ENCODE data around the gene EFNA4.
A peak's percentile ranks its signal among the peaks of the same experiment; 100 is the strongest.

EFNA4 gene

GRCh38 chr1:155044812-155045657 lies 18.5 kb upstream of the EFNA4 start:
- TF ChIP-seq TAF1 (IDR thresholded peaks at IDR 0.05; ENCODE audit: borderline replicate concordance, low read depth, low read length) = no peak
- TF ChIP-seq POLR2A (IDR thresholded peaks at IDR 0.05; ENCODE audit: low read depth, low read length) = no peak
- TF ChIP-seq POLR2AphosphoS5 (IDR thresholded peaks at IDR 0.05; ENCODE audit: low read depth, low read length) = no peak
- DNase-seq (ENCODE audit: insufficient read length) (peak; percentile 56), FAIRE-seq (peak; percentile 57)

- DNase-seq (ENCODE audit: insufficient read length) = no peak
- FAIRE-seq = no peak
- TF ChIP-seq POLR2AphosphoS5 (IDR thresholded peaks at IDR 0.05; ENCODE audit: low read depth, low read length) (no peak), POLR2A (IDR thresholded peaks at IDR 0.05; ENCODE audit: low read depth, low read length) (no peak), TAF1 (IDR thresholded peaks at IDR 0.05; ENCODE audit: borderline replicate concordance, low read depth, low read length) (no peak)
Observed at GRCh38 chr1:155048449-155049334, 14.8 kb upstream of the EFNA4 start.

- no peak for FAIRE-seq
- no peak for DNase-seq (ENCODE audit: insufficient read length)
- TF ChIP-seq TAF1 (IDR thresholded peaks at IDR 0.05; ENCODE audit: borderline replicate concordance, low read depth, low read length) = no peak
- TF ChIP-seq POLR2AphosphoS5 (IDR thresholded peaks at IDR 0.05; ENCODE audit: low read depth, low read length) = no peak
- TF ChIP-seq POLR2A (IDR thresholded peaks at IDR 0.05; ENCODE audit: low read depth, low read length) = no peak
Observed at GRCh38 chr1:155049651-155050559, 13.6 kb upstream of the EFNA4 start.

GRCh38 chr1:155050560-155051341 lies 12.8 kb upstream of the EFNA4 start, which contains the start of gene ADAM15:
TSS of gene ADAM15 (plus strand) at chr1:155051316. CDS start at chr1:155051387, 71 bp downstream.
- no peak for TF ChIP-seq POLR2AphosphoS5 (IDR thresholded peaks at IDR 0.05; ENCODE audit: low read depth, low read length)
- TF ChIP-seq TAF1 (IDR thresholded peaks at IDR 0.05; ENCODE audit: borderline replicate concordance, low read depth, low read length) = no peak
- TF ChIP-seq POLR2A (IDR thresholded peaks at IDR 0.05; ENCODE audit: low read depth, low read length) = peak; percentile 19; the same call in 1 of the 2 replicates
- FAIRE-seq (peak; percentile 76), DNase-seq (ENCODE audit: insufficient read length) (peak; percentile 98)

GRCh38 chr1:155051342-155051776 lies 12.2 kb upstream of the EFNA4 start:
- DNase-seq (ENCODE audit: insufficient read length) (no peak), FAIRE-seq (no peak)
- no peak for TF ChIP-seq POLR2AphosphoS5 (IDR thresholded peaks at IDR 0.05; ENCODE audit: low read depth, low read length)
- no peak for TF ChIP-seq POLR2A (IDR thresholded peaks at IDR 0.05; ENCODE audit: low read depth, low read length)
- no peak for TF ChIP-seq TAF1 (IDR thresholded peaks at IDR 0.05; ENCODE audit: borderline replicate concordance, low read depth, low read length)

- no peak for TF ChIP-seq POLR2A (IDR thresholded peaks at IDR 0.05; ENCODE audit: low read depth, low read length)
- TF ChIP-seq POLR2AphosphoS5 (IDR thresholded peaks at IDR 0.05; ENCODE audit: low read depth, low read length) = no peak
- no peak for TF ChIP-seq TAF1 (IDR thresholded peaks at IDR 0.05; ENCODE audit: borderline replicate concordance, low read depth, low read length)
- DNase-seq (ENCODE audit: insufficient read length) = peak; percentile 53
- FAIRE-seq = no peak
Observed at GRCh38 chr1:155051777-155052398, 11.7 kb upstream of the EFNA4 start.

GRCh38 chr1:155052439-155053395 lies 10.8 kb upstream of the EFNA4 start:
- no peak for FAIRE-seq
- DNase-seq (ENCODE audit: insufficient read length) = no peak
- no peak for TF ChIP-seq POLR2A (IDR thresholded peaks at IDR 0.05; ENCODE audit: low read depth, low read length)
- no peak for TF ChIP-seq POLR2AphosphoS5 (IDR thresholded peaks at IDR 0.05; ENCODE audit: low read depth, low read length)
- no peak for TF ChIP-seq TAF1 (IDR thresholded peaks at IDR 0.05; ENCODE audit: borderline replicate concordance, low read depth, low read length)

GRCh38 chr1:155053531-155054105 lies 9.9 kb upstream of the EFNA4 start:
- TF ChIP-seq POLR2AphosphoS5 (IDR thresholded peaks at IDR 0.05; ENCODE audit: low read depth, low read length) (no peak), TAF1 (IDR thresholded peaks at IDR 0.05; ENCODE audit: borderline replicate concordance, low read depth, low read length) (no peak), POLR2A (IDR thresholded peaks at IDR 0.05; ENCODE audit: low read depth, low read length) (no peak)
- FAIRE-seq (no peak), DNase-seq (ENCODE audit: insufficient read length) (no peak)
